Spleen (tissue), 7 donors: ENCODE measurements around the gene CDK10.

Source experiments
- CTCF ChIP-seq, 11 experiments: fragments of 200-600 bp in 7 of 11; fragments of 450-650 bp in 4 of 11; sonication (generic) in 4 of 11; IDR thresholded peaks in 8 of 11; conservative IDR thresholded peaks in 3 of 11; 1 replicate in 7 of 11; 2 replicates in 4 of 11; pipeline versions ENCODE4 v1.4.0 to v1.8.0; 2016 to 2021; ENCODE audit warnings: antibody characterized with exemption in 11 of 11, inconsistent platforms in 4 of 11, mild to moderate bottlenecking in 1 of 11
- POLR2A ChIP-seq, 3 donors: fragments of 450-650 bp; IDR thresholded peaks; one replicate each; pipeline ENCODE4 v1.5.1; 2017; ENCODE audit warnings: antibody characterized with exemption in 3 of 3, mild to moderate bottlenecking in 1 of 3
- POLR2AphosphoS5 ChIP-seq, 3 donors: sonication (generic); formaldehyde crosslinking; IDR thresholded peaks; one replicate each; pipeline ENCODE4 v1.5.1; 2017; ENCODE audit warnings: antibody characterized with exemption in 3 of 3
- donor health status: DM: no; HTN: no; CAD: no; lungs with moderate emphysema.
- donor health status: DM: no; HTN: no; CAD: no.
- donor health status: DM: no; HTN: no; CAD: no.

GRCh38 chr16:89653656-89654295, 32.7 kb upstream of the CDK10 start:
- no peak for TF ChIP-seq POLR2A (IDR thresholded peaks at IDR 0.05)
- TF ChIP-seq POLR2AphosphoS5 (IDR thresholded peaks at IDR 0.05): no peak
- no peak for TF ChIP-seq CTCF (IDR thresholded peaks at IDR 0.05 in 8 of 11, conservative IDR thresholded peaks at IDR 0.05 in 3 of 11)
